OCI-LY7 (cell line): ENCODE data around the gene SELENOP. TPM values are rescaled to one million over a fixed set of nuclear protein-coding genes. Genes with fewer than 3 reads are reported as not detected.

ENCODE experiments used
- BruUV-seq: library from RNA; stranded (reverse); fragments of 400-500 nt; replicated peaks from 2 replicates; lab custom pipeline; 2021; lab: Mats Ljungman, UMichigan
- CTCF ChIA-PET: fragments of 300-600 bp; sonication (Branson Sonifier 250); formaldehyde crosslinking; loops from one replicate; lab custom pipeline; 2022; ENCODE audit warnings: antibody characterized with exemption; ENCODE audit not compliant: unreplicated experiment; lab: Charles Lee
- POLR2A ChIA-PET: fragments of 300-600 bp; sonication (Branson Sonifier 250); formaldehyde crosslinking; loops from one replicate; lab custom pipeline; 2022; ENCODE audit warnings: antibody characterized with exemption; lab: Charles Lee
- DNase-seq: peaks from one replicate; pipeline ENCODE4 v3.0.0-alpha.2; 2015; ENCODE audit warnings: low spot score
- H2AFZ ChIP-seq: fragments of 200-600 bp; sonication (generic), shearing (Covaris generic); 2 replicates; pipeline ENCODE4 v1.6.1; 2014; ENCODE audit warnings: mild to moderate bottlenecking, antibody characterized with exemption, low read length, moderate library complexity
- H3K27ac ChIP-seq: fragments of 200-600 bp; sonication (generic); 2 replicates; pipeline ENCODE4 v1.5.1; 2014; ENCODE audit warnings: mixed run types, low read depth, mild to moderate bottlenecking, moderate library complexity, low read length, inconsistent platforms; ENCODE audit not compliant: poor library complexity, severe bottlenecking
- H3K36me3 ChIP-seq: fragments of 200-600 bp; sonication (generic); 2 replicates; pipeline ENCODE4 v1.6.1; 2014; ENCODE audit warnings: mild to moderate bottlenecking, antibody characterized with exemption, low read length, moderate library complexity, mixed read lengths; ENCODE audit not compliant: insufficient read depth
- H3K4me1 ChIP-seq: fragments of 200-600 bp; sonication (generic); 2 replicates; pipeline ENCODE4 v1.5.1; 2014; ENCODE audit warnings: mild to moderate bottlenecking, low read length; ENCODE audit not compliant: insufficient read depth, poor library complexity, severe bottlenecking
- H3K4me2 ChIP-seq: fragments of 200-600 bp; sonication (generic); 2 replicates; pipeline ENCODE4 v1.6.1; 2014; ENCODE audit warnings: mild to moderate bottlenecking, low read length
- H3K4me3 ChIP-seq: fragments of 200-600 bp; sonication (generic); 2 replicates; pipeline ENCODE4 v1.5.1; 2014; ENCODE audit warnings: mild to moderate bottlenecking, low read depth, low read length; ENCODE audit not compliant: poor library complexity, severe bottlenecking
- H3K79me2 ChIP-seq: fragments of 200-600 bp; sonication (generic); 2 replicates; pipeline ENCODE4 v1.6.1; 2016; ENCODE audit warnings: low read depth, mild to moderate bottlenecking, low read length, moderate library complexity, mixed read lengths; ENCODE audit not compliant: insufficient read depth
- H3K9me2 ChIP-seq: fragments of 200-600 bp; sonication (generic); 2 replicates; pipeline ENCODE4 v1.6.1; 2016; ENCODE audit warnings: mild to moderate bottlenecking, low read length, mixed read lengths; ENCODE audit not compliant: insufficient read depth
- H3K9me3 ChIP-seq: fragments of 200-600 bp; sonication (generic); 2 replicates; pipeline ENCODE4 v1.6.1; 2014; ENCODE audit warnings: mild to moderate bottlenecking, mixed run types, low read length, mixed read lengths
- H4K20me1 ChIP-seq: fragments of 200-600 bp; sonication (generic); 2 replicates; pipeline ENCODE4 v1.6.1; 2014; ENCODE audit warnings: mild to moderate bottlenecking, antibody characterized with exemption, low read length, moderate library complexity, mixed read lengths; ENCODE audit not compliant: insufficient read depth
- EZH2phosphoT487 ChIP-seq: fragments of 200-600 bp; sonication (generic); IDR thresholded peaks from 2 replicates; pipeline ENCODE4 v1.6.1; 2018; ENCODE audit warnings: low read depth, borderline replicate concordance, mild to moderate bottlenecking, mixed run types, antibody characterized with exemption, low read length, moderate library complexity, mixed read lengths
- intact Hi-C: fragments of 100-400 bp; cut with micrococcal nuclease; formaldehyde crosslinking; loops from one replicate; pipeline ENCODE4 v1.10.0; 2022; ENCODE audit not compliant: unreplicated experiment
- total RNA-seq, 2 experiments: library from RNA; depleted of rRNA in 1 of 2; stranded (reverse); fragments of >200 nt in 1 of 2; shearing (Covaris generic) in 1 of 2; gene quantifications; 2 replicates each; pipeline ENCODE4 v1.2.3, GENCODE V29; 2014 to 2022
- TF ChIP-seq, protein P1 (sequence below): fragments of 200-600 bp; sonication (generic); conservative IDR thresholded peaks from 2 replicates; pipeline ENCODE4 v1.5.1; 2014; ENCODE audit warnings: mild to moderate bottlenecking, antibody characterized with exemption, low read length, moderate library complexity, mixed read lengths

SELENOP gene
- total RNA-seq, 2 experiments from 2014 or later = not detected

DNA sequence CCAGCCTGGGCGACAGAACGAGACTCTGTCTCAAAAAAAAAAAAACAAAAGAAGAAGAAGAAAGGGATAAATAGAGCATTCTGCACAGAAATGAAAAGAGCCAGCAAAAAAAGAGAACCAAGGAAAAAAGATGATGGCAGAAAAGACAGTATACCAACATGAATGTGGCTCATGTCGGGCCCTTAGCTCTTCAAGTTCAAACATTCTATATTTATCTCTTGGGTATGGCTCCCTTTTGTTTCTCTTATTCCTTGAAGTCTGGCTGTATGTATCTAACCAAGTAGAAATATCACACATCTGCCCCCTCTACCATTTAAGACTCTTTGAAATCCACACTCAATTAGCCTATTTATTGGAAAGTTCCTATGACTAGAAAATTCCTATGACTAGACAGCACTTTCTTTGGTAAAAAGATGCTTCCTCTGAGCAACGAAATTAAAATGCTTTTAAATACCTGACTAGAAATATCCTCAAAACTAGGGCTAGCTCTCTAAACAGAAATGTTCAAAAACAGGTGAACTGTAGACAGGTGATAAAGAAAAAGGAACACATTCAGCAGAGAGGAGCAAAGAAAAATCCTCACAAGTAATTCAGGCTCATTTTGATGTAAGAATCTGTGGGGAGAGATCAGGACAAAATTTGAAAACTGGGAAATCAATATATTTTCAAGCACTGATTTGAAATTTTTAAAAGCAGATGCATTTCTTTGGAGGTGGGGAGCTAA, 2.6 kb downstream of the SELENOP start:
- BruUV-seq = no TSS peak
- no peaks in the 10 kb centered on the region for H3K79me2 ChIP-seq

DNA sequence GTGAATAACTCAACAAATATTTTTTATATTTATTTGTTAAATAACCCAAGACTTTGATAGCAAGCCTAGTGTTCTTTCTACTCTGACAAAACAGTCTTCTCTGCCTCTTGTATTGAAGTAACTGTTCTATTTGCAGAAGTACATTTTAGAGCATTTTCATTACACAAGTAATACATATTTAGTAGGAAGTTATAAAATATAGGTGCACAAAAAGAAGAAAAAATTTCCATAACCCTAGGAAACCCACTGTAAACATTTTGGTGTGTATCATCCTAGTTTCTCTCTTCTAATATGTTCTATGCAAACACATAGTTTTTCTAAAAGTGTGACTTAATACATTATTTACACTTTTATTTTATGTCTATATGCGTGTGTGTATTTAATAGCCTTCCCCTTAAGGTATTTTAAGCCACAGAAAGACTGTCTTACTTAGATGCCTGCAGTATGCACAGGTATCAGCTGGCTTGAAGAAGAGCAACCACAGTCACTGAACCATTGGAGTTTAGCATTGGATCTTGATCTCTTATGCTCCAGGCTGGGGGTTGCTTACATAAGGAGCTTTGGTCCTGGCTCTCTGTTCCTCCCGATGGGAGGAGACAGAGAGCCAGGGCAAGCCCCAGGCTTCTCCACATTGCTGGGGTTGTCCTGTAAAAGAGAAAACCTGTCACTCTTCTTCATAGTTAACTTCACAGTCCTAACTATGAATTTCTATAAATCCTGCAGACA, 3.8 kb downstream of the SELENOP start:
- no TSS peak for BruUV-seq
- ChIA-PET CTCF (interaction anchor here (0.6 kb wide), 1 partner anchor 98 kb away, joined by 3 read pairs; no protein-coding TSS in a partner anchor), POLR2A (no interaction called here)
- no peaks in the 10 kb centered on the region for H3K79me2 ChIP-seq
- no peak for TF ChIP-seq EZH2phosphoT487
- TF ChIP-seq, protein P1, sequence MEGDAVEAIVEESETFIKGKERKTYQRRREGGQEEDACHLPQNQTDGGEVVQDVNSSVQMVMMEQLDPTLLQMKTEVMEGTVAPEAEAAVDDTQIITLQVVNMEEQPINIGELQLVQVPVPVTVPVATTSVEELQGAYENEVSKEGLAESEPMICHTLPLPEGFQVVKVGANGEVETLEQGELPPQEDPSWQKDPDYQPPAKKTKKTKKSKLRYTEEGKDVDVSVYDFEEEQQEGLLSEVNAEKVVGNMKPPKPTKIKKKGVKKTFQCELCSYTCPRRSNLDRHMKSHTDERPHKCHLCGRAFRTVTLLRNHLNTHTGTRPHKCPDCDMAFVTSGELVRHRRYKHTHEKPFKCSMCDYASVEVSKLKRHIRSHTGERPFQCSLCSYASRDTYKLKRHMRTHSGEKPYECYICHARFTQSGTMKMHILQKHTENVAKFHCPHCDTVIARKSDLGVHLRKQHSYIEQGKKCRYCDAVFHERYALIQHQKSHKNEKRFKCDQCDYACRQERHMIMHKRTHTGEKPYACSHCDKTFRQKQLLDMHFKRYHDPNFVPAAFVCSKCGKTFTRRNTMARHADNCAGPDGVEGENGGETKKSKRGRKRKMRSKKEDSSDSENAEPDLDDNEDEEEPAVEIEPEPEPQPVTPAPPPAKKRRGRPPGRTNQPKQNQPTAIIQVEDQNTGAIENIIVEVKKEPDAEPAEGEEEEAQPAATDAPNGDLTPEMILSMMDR = no peak
- no peak overlapping the region for H3K27ac ChIP-seq
- DNase-seq = no peak
- intact Hi-C loops = no loop called here
- H4K20me1 ChIP-seq = no peaks in the 10 kb centered on the region
- no peak overlapping the region for H3K4me3 ChIP-seq
- no peaks in the 10 kb centered on the region for H3K4me1 ChIP-seq
- no peak overlapping the region for H2AFZ ChIP-seq
- H3K4me2 ChIP-seq = no peak overlapping the region
- H3K36me3 ChIP-seq = no peaks in the 10 kb centered on the region
- H3K9me3 ChIP-seq = no peaks in the 10 kb centered on the region
- no peaks in the 10 kb centered on the region for H3K9me2 ChIP-seq

More for the DNA sequence above, 2.6 kb downstream of the SELENOP start:
- ChIA-PET CTCF (interaction anchor here (0.6 kb wide), 1 partner anchor 97 kb away, joined by 3 read pairs; no protein-coding TSS in a partner anchor), POLR2A (no interaction called here)
- Histone ChIP-seq H3K9me2 (no peaks in the 10 kb centered on the region), H2AFZ (no peak overlapping the region), H3K27ac (no peak overlapping the region), H3K4me2 (no peak overlapping the region), H3K4me1 (no peaks in the 10 kb centered on the region), H3K9me3 (no peaks in the 10 kb centered on the region), H4K20me1 (no peaks in the 10 kb centered on the region), H3K36me3 (no peaks in the 10 kb centered on the region), H3K4me3 (no peak overlapping the region)
- intact Hi-C loops = no loop called here
- DNase-seq = no peak
- TF ChIP-seq EZH2phosphoT487 = no peak
- TF ChIP-seq, protein P1 = no peak
